ENCODE results near the gene NUP214.
"Not testable (repeated sequence)": the region's sequence is repeated elsewhere in the genome, so short reads cannot be mapped to it uniquely, and the experiment has no call there.

NUP214 gene

GRCh38 chr9:131185924-131186323 lies 60.5 kb downstream of the NUP214 start:
- Mint-ChIP-seq H3K9me3 (no peaks in the 10 kb centered on the region), H3K36me3 (peaks cover 29% of the 10 kb centered on the region), H3K27me3 (no peaks in the 10 kb centered on the region), H3K27ac (no peak overlapping the region), H3K4me3 (no peak overlapping the region), H3K4me1 (peaks cover 10% of the 10 kb centered on the region)

GRCh38 chr9:131186622-131187021 lies 61.2 kb downstream of the NUP214 start:
- Mint-ChIP-seq H3K4me1 (peaks cover 10% of the 10 kb centered on the region), H3K4me3 (no peak overlapping the region), H3K27ac (peak overlapping the region; percentile 68), H3K27me3 (no peaks in the 10 kb centered on the region), H3K9me3 (no peaks in the 10 kb centered on the region), H3K36me3 (peaks cover 29% of the 10 kb centered on the region)

DNA sequence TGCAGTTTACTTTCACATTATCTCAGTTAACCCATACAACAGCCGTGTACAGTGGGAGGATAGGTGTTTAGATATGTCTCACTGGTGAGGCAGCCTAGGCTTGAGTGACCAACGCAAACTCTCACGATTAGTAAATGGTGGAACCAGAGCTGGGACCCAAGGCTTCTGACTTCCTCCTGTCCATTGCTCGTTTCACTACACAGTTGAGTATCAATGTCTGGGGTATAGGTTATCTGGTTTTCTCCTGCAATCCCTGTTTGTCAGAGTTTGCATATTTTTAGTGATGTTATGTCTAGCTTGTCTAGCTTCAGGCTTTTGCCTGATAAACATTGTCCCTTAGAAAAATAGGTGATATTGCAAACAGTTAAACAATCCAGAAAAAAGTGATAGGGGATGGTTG lies 62.6 kb downstream of the NUP214 start:
- Mint-ChIP-seq H3K27ac (no peak overlapping the region), H3K27me3 (no peaks in the 10 kb centered on the region), H3K9me3 (no peaks in the 10 kb centered on the region), H3K36me3 (peaks cover 24% of the 10 kb centered on the region), H3K4me1 (peaks cover 10% of the 10 kb centered on the region), H3K4me3 (no peak overlapping the region)

DNA sequence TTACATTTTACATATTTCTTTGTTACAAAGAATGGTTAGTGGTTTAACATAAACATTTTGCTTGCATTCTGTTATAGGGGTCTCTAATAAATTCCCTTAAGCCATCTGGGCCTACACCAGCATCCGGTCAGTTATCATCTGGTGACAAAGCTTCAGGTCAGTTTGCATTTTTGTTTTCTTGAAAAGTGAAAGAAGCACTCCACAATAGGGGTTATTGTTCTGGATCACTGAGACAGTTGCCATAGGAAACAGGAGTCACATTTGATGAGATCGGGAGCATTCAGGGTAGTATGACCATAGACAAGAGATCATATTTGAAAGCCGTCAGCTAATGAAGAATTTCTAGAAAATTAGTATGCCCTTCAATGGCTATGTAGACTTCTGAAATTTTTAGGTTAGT lies 63.6 kb downstream of the NUP214 start:
- no peak overlapping the region for H3K4me3 Mint-ChIP-seq
- H3K27ac Mint-ChIP-seq: no peak overlapping the region
- H3K36me3 Mint-ChIP-seq: peaks cover 27% of the 10 kb centered on the region
- H3K9me3 Mint-ChIP-seq: no peaks in the 10 kb centered on the region
- H3K4me1 Mint-ChIP-seq: peaks cover 10% of the 10 kb centered on the region
- H3K27me3 Mint-ChIP-seq: no peaks in the 10 kb centered on the region

GRCh38 chr9:131190191-131190590 lies 64.8 kb downstream of the NUP214 start:
- no peak overlapping the region for H3K4me3 Mint-ChIP-seq
- peaks cover 10% of the 10 kb centered on the region for H3K4me1 Mint-ChIP-seq
- no peaks in the 10 kb centered on the region for H3K27me3 Mint-ChIP-seq
- H3K9me3 Mint-ChIP-seq: no peaks in the 10 kb centered on the region
- H3K36me3 Mint-ChIP-seq: peaks cover 26% of the 10 kb centered on the region
- no peak overlapping the region for H3K27ac Mint-ChIP-seq

DNA sequence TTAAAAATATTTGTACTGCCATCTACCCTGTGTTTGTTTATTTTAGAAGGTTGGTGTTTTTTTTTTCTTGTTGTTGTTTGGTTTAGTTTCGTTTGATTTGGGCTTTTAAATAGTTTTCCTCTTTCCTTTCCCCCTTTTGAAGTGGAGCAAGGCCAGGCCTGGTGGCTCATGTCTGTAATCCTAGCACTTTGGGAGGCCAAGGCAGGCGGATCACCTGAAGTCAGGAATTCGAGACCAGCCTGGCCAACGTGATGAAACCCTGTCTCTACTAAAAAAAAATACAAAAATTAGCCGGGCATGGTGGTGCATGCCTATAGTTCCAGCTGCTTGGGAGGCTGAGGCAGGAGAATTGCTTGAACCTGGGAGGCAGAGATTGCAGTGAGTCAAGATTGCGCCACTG lies 65.6 kb downstream of the NUP214 start:
- not testable (repeated sequence) for H3K4me3 Mint-ChIP-seq, H3K27me3 Mint-ChIP-seq, H3K27ac Mint-ChIP-seq, H3K9me3 Mint-ChIP-seq, H3K4me1 Mint-ChIP-seq
- peaks cover 29% of the 10 kb centered on the region for H3K36me3 Mint-ChIP-seq

- H3K27ac Mint-ChIP-seq: no peak overlapping the region
- H3K9me3 Mint-ChIP-seq: no peaks in the 10 kb centered on the region
- H3K36me3 Mint-ChIP-seq: peaks cover 22% of the 10 kb centered on the region
- H3K4me1 Mint-ChIP-seq: no peaks in the 10 kb centered on the region
- no peak overlapping the region for H3K4me3 Mint-ChIP-seq
- H3K27me3 Mint-ChIP-seq: no peaks in the 10 kb centered on the region
These were observed 66.5 kb downstream of the NUP214 start for GRCh38 chr9:131191857-131192256.

GRCh38 chr9:131193051-131193450 lies 67.7 kb downstream of the NUP214 start:
- H3K27ac Mint-ChIP-seq: no peak overlapping the region
- H3K36me3 Mint-ChIP-seq: peaks cover 28% of the 10 kb centered on the region
- H3K27me3 Mint-ChIP-seq: no peaks in the 10 kb centered on the region
- H3K4me3 Mint-ChIP-seq: no peak overlapping the region
- H3K4me1 Mint-ChIP-seq: no peaks in the 10 kb centered on the region
- H3K9me3 Mint-ChIP-seq: no peaks in the 10 kb centered on the region

DNA sequence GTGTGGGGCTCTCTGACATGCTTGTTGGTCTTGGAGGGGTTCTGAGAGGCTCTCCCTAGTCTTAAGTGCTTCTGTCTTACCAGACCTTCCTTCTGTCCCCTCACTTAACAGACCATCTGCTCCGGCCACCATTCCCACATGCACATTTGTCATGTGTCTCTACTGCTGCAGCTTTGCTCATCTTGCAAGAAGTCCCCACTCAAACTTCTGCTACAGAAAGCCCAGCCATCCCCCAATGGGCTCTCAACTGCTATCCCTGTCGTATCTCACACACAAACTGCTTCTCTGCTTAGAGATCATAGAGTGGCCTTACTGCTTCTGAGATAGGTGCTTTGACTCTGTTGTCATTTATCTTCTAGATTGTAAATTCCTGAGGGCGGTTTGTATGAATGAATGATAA lies 69.4 kb downstream of the NUP214 start:
- Mint-ChIP-seq H3K9me3 (no peaks in the 10 kb centered on the region), H3K27ac (no peak overlapping the region), H3K4me1 (no peaks in the 10 kb centered on the region), H3K27me3 (no peaks in the 10 kb centered on the region), H3K4me3 (no peak overlapping the region), H3K36me3 (peaks cover 18% of the 10 kb centered on the region)

- Mint-ChIP-seq H3K27ac (no peak overlapping the region), H3K4me3 (no peak overlapping the region), H3K4me1 (no peaks in the 10 kb centered on the region), H3K27me3 (no peaks in the 10 kb centered on the region), H3K9me3 (no peaks in the 10 kb centered on the region), H3K36me3 (peaks cover 17% of the 10 kb centered on the region)
These were observed 72.0 kb downstream of the NUP214 start for GRCh38 chr9:131197160-131197911.

GRCh38 chr9:131198041-131198715 lies 72.8 kb downstream of the NUP214 start:
- Mint-ChIP-seq H3K4me3 (no peak overlapping the region), H3K9me3 (no peaks in the 10 kb centered on the region), H3K27ac (no peak overlapping the region), H3K36me3 (peaks cover 14% of the 10 kb centered on the region), H3K4me1 (no peaks in the 10 kb centered on the region), H3K27me3 (no peaks in the 10 kb centered on the region)

DNA sequence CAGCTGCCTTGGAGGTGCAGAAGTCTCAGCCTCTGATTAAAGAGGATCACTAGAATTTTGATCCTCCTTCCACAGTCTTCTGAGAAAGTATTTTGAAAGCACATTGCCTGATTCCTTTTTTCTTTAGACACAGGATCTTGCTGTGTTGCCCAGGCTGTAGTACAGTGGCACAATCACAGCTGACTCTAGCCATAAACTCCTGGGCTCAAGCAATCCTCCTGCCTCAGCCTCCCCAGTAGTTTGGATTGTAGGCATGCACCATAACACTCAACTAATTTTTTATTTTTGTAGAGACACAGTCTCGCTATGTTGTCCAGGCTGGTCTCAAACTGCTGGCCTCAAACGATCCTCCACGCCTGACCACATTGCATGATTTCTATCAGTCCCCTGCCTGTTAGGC lies 76.5 kb downstream of the NUP214 start:
- Mint-ChIP-seq H3K27ac (no peak overlapping the region), H3K4me3 (no peak overlapping the region), H3K36me3 (peaks cover 18% of the 10 kb centered on the region)

DNA sequence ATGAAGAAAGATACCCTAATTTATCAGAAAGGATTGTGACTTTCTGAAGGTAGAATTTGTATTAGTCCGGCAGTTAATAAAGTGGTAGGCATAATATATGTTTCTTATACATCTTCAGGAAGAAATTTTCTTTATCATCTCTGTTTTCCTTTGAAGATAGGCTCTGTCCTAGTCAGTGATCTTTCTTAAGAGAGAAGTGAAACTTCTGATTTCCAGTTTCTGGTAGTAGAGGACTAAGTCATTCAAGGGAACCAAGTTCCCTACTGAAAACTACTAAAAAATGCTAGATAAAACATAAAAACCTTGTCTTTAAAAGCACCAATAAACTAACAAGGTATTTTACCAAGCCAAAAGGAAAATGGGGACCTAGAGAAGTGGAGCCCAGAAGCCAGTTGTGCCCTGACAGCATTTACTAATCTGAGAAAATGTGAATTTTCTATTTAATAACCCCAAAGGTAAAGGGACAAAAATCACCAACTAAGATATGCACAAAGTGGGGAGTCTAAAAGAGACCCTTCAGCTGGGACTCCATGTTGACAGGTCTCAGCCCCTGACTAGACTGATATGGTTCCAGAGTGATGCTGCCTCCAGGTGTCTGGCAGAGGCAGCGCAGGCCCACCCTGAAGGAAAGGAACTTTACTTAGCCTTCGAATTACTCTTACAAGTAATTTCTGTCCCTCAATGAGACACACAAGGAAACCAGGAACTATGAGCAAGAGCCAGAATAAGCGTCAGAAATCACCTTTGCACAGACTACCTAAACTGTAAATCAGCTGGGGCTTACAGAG lies 78.2 kb downstream of the NUP214 start:
- no peak overlapping the region for H3K4me3 Mint-ChIP-seq
- no peaks in the 10 kb centered on the region for H3K9me3 Mint-ChIP-seq
- no peaks in the 10 kb centered on the region for H3K4me1 Mint-ChIP-seq
- peaks cover 14% of the 10 kb centered on the region for H3K36me3 Mint-ChIP-seq
- H3K27ac Mint-ChIP-seq: no peak overlapping the region
- no peaks in the 10 kb centered on the region for H3K27me3 Mint-ChIP-seq

More for the DNA sequence above, 76.5 kb downstream of the NUP214 start:
- Mint-ChIP-seq H3K4me1 (no peaks in the 10 kb centered on the region), H3K9me3 (no peaks in the 10 kb centered on the region), H3K27me3 (no peaks in the 10 kb centered on the region)

GRCh38 chr9:131204285-131204684 lies 78.9 kb downstream of the NUP214 start:
- Mint-ChIP-seq H3K36me3 (peaks cover 14% of the 10 kb centered on the region), H3K27me3 (no peaks in the 10 kb centered on the region), H3K9me3 (no peaks in the 10 kb centered on the region), H3K27ac (no peak overlapping the region), H3K4me3 (no peak overlapping the region), H3K4me1 (no peaks in the 10 kb centered on the region)

DNA sequence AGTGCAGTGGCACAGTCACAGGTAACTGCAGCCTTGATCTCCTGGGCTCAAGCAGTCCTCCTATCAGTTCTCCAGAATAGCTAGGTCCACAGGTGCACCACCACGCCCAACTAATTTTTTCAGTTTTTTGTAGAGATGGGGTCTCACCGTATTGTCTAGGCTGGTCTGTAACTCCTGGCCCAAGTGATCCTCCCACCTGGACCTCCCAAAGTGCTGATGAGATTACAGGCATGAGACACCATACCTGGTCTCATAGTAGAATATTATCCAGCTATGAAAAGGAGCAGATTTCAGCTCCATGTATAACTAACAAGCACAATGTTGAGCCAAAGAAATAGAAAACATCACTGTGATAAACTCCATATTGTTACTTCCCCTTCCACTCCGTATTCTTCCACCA lies 81.1 kb downstream of the NUP214 start:
- Mint-ChIP-seq H3K4me1 (no peaks in the 10 kb centered on the region), H3K4me3 (no peak overlapping the region), H3K27ac (no peak overlapping the region), H3K9me3 (peaks cover 14% of the 10 kb centered on the region), H3K27me3 (no peaks in the 10 kb centered on the region), H3K36me3 (peaks cover 26% of the 10 kb centered on the region)

- not testable (repeated sequence) for H3K27ac Mint-ChIP-seq, H3K4me1 Mint-ChIP-seq, H3K4me3 Mint-ChIP-seq, H3K27me3 Mint-ChIP-seq
- Mint-ChIP-seq H3K9me3 (peaks cover 17% of the 10 kb centered on the region), H3K36me3 (peaks cover 32% of the 10 kb centered on the region)
These were observed 86.5 kb downstream of the NUP214 start for GRCh38 chr9:131211920-131212319.

Measured in activated naive CD4-positive, alpha-beta T cell treated with anti-CD3 and anti-CD28 coated beads, Interleukin-2, amount 50 U/mL, for 24 hours (primary cell).